Measurements from ENCODE around the gene RSPO4.
A peak's percentile ranks its signal among the peaks of the same experiment; 100 is the strongest.

The RSPO4 gene

DNA sequence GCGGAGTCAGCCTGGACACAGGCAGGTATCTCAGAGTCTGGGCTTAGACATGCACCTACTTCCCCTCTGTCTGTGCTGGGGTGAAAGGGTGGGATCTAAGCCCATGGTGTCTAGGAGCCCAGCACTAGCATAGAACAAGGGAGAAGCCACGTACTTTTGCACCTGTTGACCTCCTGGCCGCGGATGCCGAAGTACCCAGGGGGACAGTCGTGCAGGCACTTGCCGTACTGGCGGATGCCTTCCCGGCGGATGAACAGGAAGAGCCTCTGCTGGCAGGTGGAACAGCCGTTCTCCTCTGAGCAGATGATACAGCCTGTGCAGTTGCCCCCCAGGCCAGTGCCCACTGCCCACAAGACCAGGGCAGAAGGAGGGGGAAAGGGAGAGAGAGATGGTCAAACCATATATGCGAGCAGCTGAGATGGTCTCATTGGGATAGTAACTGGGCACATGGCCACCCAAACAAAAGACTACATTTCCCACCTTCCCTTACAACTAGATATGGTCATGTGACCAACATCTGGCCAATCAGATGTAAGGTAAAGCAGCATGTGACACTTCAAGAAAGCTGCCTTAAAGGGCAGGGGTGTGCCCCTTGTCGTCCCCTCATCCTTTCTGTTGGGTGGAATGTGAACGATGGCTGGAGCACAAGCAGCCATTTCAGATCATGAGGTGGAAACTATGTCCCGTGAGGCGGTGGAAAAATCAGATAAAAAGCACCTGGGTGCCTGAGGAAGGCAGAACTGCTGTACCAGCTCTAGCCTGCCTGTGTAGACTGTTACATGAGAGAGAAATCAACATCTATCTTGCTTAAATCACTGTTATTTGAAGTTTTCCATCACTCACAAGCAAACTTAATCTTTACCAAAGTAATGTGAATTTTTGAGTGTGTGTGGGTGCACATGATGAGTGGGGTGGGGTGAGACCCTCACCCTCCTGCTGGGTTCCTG is 34.0 kb downstream of the RSPO4 start:
- DNase-seq: no peak

DNA sequence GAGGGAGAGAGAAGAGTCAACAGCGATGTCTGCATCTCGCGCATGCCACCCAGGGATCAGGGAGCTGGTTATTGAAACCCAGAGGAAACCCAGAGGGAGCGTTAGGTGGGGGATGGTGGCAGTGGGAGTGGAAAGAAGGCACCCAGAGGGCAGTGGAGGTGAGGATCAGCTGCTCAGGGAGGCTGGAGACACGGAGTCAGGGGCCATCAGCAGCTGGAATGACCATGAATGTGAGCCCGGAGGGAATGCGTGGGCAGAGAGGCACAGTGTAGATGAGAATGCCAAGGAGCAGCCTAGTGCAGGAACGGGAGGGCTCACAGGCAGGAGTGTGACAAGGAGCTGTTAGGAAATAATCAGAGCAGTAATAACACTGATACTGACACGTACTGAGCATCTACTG is 36.2 kb downstream of the RSPO4 start:
- DNase-seq: no peak

DNA sequence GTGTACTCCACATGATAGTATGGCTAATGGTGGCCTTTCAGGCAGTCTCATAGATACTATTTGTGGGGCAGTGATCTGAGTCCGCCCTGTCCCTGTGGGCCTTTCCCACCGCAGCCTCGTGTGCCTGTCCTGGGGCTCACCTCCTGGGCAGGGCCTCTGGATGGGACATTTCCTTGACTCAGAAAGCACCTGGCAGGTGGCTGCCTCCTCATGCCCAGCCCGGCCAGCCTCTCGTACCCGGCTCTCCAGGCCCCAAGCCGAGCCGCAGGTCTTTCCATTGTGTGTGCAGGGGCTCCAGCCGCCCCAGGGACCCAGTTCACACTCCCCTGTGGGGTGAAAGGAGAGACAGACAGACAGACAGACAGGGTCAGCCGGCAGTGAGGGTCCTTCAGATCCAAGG is 38.3 kb downstream of the RSPO4 start:
- no peak for DNase-seq

DNA sequence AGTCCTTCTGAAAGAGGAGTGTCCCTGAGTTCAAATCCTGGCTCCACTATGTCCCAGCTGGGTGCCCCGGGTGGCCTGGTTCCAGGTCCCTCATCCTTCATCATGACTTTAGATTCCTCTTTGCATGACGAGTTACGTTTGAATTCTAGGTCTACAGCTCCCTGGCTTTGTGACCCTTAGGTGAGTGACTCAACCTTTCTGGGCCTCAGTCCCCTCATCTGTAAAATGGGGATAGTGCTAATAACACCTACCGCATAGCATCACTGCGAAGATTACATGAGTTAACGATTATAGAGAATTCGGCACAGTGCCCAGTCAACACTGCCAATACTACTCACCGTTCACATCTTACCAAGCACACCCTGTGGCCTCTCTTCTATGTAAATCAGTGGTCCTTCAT is 39.4 kb downstream of the RSPO4 start:
- no peak for DNase-seq

DNA sequence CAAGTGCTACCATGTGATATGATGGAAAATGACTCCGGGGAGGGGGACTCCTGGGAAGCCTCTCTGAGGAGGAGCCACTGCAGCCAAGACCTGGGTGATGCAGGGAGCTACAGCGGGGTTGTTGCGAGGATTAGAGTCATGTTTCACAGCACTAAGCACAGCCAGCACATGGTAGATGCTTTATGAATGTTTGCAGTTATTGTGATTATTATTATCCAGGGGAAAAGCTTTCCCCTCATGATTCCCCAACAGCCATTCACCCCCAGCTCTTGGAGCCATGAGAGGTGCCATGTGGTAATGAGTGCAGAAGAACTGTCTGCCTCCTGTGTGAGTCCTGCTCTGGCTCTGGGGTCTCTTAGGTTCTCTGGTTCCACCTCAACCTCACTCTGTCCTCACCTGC is 39.9 kb downstream of the RSPO4 start:
- DNase-seq: no peak

DNA sequence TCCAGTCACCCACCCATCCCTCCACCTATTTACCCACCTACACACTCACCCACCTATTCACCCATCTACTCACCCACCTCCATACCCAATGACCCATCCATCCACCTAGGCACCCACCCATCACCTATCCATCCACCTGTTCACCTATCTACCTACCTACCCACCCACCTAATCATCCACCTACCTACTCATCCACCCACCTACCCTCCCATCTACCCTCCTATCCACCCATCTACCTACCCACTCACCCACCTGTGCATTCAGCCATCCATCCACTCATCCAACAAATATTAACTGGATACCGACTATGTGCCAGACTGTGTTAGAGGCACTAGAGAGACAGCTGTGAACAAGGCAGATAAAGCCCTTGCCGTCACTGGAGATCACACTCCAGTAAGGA is 40.3 kb downstream of the RSPO4 start:
- no peak for DNase-seq

DNA sequence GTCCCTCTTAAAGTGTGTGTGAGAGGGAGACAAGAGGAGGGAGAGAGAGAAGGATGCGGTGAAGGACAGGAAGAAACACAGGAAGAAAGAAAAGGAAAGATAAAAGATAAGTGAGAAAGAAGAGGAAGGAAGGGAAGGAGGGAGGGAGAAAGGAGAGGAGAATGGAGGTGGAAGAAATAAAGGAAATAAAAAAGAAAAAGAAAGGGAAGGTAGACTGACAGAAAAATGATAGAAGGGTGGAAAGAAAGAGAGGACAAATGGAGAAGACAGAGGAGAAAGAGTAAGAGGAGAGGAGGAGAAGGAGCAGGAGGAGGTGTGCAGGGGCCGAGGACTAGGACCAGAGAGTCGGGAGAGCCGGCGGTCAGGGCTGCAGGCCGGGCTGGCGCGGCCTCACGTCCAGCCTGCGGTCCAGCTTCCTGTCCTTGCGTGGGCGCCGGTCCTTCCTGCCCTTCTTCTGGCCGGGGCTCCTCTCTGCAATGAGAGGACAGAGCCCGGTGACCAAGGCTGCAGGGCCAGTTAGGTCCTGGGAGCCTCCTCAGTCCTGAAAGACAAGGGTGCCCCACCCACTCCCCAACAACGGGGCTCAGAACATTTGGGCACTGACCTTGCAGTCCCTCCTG is 42.0 kb downstream of the RSPO4 start:
- DNase-seq: no peak

DNA sequence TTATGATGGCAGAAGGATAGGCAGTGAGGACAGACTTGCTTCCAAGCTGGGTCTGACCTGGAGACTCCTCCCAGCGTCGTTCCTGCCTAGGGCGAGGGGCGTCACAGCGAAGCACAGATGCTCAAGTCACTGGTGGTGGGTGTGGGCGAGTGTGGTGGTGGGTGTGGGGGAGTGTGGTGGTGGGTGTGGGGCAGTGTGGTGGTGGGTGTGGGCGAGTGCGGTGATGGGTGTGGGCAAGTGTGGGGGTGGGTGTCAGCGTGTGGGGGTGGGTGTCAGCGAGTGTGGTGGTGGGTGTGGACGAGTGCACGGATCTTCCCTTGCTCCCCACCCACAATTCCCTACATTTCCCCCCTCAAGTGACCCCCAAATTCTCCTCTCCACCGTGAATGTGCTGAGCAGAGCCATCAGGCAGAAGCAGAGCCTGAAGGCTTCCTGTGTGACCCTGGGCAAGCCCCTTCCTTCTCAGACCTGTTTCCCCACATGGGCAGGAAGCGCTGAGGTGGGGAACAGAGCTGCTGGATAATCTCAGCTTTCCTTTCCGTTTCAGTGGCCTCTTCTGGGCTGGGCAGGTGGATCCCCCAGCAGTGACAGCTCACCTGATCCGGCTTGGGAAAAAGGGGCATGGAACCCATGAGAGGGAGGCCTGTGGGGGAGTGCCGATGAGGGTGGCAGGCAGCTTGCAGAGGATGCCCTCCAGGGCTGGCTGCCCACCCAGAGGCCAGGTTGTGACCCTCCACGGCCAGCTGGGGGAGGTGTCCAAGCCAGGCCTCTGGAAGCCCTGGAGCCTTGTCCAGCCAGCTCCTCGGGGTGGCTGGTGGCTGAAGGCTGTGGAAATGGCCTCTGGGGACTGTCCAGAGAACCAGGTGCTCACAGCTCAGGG is 42.9 kb downstream of the RSPO4 start:
- no peak for DNase-seq

DNA sequence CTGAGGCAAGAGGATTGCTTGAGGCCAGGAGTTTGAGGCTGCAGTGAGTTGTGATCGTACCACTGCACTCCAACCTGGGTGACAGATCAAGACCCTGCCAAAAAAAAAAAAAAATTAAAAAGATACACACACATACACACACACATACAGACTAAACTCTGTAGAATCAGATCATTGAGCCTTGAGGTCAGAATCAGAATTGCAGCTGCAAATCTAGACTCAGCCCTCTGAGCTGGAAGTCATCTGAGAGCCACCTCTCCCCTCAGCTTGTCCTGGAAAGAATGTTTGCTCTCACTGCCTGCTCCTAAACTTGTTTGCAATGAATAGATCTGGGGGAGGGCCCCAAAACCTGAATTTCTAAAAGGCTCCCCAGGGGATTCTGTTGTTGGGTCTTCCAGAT is 44.6 kb downstream of the RSPO4 start:
- DNase-seq: no peak

DNA sequence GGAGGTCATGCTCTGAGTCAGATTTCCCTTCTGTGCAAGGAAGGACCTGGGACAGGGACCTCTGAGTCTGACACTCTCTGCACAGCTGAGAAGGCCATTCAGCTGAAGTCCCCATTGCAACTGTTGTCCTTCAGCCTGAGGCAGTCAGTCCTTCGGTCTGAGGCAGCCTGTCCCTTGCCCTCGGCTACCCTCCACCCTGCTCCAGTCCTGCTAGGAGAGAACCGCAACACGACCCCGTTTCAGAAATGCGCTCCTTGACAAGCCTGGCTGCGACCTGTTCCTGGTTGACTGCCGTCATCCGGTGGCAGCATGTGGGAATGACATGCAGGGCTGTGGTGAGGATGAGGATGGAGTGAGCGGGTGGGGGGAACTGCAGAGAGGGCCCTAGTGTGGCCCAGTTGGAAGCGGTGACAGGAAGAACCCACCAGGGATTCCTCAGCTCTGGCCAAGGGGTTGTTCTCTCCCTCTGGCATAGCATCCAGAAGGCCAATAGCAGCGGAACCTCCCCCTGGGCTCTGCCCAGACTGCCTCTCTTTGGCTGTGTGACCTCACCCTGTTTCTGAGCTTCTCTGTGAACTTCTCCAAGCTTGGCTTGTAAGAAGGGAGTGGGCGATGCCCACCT is 45.7 kb downstream of the RSPO4 start:
- peak; percentile 25 for DNase-seq

DNA sequence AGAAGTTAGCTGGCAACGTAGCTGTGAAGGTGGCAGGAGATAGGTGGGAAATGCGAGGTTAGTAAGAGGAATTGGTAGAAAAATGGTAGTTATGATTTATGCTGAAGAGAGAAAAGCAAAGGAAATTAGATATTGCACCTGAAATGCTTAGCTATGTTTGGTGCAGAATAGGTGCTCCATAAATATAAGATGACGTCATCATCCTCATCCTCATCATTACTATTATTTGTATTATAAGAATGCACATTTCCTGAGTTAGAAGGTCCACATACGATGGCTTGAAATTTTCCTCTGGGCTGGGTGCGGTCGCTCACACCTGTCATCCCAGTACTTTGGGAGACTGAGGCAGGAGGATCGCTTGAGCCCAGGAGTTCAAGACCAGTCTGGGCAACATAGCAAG is 46.5 kb downstream of the RSPO4 start:
- no peak for DNase-seq

DNA sequence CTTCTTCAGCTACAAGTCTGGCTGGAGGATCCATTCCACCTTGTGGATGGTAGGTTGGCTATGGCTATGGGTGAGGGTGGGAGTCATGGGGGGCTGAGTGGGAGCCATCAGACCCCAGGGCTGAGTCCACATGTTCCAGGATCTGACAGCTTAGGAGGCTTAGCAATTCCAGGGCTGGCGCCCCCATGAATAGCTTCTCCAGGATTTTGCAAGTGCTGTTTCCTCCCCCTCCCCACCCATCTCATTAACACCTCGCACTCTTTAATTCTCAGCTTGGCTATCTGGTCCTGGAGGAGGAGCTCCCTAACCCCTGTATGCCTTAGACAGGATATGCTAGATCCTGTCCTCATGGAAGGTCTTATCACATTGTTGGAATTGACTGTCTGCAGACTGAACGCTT is 47.0 kb downstream of the RSPO4 start:
- DNase-seq: no peak

DNA sequence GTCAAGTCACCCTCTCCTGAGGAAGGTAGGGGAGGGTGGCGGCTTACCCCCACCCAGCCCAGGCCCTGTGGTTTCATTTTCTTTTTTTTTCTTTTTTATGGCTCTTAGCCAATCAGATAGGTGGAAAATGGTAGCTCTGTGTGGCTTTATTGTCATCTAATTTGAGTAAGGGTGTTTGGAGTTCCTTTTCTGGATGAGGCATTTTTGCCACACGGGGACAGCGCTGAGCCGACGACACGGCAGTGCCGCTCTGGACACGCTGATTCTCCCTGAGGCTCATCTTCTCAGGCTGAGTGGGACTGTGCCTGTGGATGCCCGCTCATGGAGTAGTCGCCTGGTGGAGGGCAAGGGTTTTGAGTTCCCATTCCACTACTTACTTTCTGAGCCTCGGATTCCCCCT is 48.4 kb downstream of the RSPO4 start:
- no peak for DNase-seq

DNA sequence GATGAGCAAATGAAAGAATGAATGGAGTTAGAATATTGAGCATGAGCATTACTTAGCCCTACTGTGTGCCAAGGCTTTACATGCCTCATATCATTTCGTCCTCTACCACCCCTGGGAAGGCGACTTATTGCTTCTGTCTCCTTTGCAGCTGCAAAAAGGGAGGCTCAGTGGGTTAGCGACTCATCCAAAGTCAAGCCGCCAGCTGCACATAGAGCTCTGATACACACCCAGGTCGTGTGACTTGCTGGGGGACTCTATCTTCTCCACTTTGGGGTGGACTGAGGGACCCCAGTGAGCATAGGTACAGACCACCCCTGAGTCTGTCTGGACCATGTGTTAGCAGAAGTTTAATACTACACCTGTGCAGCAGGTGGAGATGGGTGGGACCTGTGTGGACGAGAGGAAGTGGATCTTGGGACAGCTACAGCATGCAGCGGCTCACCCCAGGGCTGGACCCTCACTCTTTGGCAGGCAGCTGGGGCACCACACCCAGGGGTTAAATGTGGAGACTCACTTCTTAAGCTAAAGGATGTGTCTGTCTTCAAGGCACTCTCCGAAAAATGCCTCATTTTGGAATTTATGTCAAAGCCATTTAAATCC is 49.8 kb downstream of the RSPO4 start:
- no peak for DNase-seq

DNA sequence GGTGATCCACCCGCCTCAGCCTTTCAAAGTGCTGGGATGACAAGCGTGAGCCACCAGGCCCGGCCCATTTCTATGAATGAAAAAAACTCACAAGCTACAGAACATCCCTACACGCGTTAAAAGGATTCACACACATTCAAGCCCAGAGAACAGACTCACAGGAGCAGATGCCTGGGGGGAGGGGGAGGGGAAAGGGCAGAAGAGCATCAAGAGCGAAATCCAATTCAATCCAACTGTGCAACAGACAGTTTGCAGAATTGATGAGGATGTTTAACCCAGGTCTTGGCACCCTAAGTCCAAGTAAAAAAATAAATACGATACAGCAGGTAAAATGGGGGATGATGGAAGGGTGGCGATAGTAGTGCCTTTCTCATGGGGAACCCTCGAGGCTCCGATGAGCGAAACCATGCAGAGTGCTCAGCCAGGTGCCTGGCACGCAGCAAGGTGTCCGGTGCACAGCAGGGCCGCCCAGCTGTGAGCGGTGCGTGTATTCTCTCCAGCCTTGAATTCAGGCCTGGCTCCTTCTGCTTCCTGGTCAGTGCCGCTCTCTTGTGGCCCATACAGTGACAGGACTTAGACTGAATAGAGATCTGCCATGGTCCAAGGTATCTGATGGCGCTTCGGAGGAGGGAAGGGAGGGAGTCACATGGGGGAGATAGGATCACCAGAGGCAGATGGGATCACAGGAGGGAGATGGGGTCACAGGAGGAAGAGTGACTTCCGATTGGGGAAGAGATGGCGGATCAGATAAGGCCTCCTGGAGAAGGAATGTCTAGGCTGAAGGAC is 50.5 kb downstream of the RSPO4 start:
- no peak for DNase-seq

DNA sequence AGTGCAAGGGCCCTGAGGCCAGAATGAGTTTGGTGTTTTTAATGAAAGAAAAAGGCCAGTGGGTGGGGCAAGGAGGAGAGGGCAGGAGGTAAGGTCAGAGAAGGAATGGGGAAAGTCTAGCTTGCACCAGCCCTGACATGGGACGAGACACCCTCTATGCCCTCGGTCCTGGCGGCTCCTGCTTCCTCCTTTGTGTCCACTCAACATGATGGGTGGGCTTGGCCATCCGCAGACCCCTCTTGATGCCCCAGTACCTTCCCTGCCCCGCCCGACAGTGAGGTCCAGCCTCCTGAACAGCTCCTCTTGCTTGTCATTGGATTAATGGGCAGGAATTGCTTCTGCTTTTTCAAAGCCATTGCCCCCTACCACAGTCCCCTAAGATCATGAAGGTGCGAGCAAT is 52.4 kb downstream of the RSPO4 start:
- no peak for DNase-seq

DNA sequence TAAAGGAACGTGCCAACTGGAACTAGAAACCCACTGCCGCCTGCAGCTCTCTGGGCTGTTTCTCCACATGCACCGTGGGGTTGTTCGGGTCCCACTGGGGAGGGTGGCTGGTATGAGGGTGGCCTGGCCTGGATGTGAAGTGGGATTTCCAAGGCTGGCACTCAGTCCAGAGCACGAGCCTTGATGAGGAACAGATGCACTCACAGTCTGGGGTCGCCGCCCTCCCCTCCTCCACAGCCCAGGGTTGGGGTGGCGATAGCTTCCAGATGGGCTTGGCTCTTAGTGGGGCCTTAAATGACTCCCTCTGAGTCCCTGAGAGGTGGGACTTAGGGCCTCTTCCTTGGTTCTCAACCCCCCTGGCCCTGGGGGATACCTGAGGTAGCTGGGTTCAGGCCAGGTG is 55.3 kb downstream of the RSPO4 start:
- DNase-seq: no peak

DNA sequence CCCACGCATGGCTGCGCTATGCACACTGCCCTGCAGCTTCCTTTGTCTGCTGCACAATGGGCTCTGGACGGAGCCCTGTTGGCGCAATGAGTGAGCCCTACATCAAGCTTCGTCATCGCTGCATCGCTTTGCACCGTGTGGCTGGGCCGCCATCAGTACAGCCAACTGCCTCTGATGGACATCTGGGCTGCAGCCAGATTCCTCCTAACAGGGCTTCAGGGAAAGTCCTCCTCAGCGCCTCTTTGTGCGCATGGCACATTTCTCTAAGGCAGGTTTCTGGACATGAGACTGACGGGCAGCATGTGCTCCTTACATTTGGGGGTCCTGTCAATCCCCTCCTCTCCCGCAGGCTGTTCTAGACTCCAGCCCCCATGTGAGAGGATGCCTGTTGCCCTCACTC is 56.3 kb downstream of the RSPO4 start:
- no peak for DNase-seq

DNA sequence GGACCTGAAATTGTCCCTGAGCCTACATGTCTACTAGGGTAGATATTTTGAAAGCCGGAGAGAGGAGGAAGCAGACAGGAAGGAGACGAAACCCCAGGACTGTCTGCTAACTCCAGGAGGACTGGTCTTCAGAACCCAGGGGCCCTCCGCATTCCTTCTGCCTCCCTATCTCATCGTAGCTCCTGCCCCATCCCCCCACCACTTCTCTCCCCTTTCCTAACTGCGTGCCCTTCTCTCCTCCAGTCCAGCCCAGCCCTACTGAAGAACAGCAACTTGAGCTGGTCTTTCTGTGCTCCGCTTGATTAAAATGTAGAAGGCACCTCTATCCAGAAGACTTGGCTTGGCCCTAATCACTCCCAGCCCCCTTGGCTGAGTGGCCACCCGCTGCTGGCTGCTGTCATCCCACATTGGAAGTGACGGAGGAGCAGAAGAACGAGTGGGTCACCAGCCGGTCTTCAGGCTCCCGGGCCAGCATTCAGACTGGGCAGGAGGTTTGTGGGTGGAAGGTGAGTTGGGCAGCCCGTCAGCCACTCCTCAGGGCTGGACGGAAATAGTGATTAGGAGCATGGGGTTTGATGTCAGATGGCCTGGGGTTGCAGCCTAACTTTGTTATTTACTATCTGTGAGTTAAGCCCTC is 57.2 kb downstream of the RSPO4 start:
- DNase-seq: no peak

DNA sequence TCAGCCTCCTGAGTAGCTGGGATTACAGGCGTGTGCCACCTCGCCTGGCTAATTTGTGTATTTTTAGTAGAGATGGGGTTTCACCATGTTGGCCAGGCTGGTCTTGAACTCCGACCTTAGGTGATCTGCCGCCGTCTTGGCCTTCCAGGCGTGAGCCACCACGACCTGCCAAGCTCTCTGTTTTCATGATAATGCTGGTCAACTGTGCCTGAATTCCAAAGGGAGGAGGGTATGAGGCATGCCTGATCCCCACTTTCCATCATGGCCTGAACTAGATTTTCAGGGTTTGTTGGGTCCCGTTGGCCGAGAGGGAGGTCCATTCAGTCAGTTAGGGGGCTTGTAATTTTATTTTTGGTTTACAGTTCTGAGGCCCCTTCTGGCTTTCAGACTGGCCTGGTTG is 58.0 kb downstream of the RSPO4 start:
- DNase-seq: no peak

DNA sequence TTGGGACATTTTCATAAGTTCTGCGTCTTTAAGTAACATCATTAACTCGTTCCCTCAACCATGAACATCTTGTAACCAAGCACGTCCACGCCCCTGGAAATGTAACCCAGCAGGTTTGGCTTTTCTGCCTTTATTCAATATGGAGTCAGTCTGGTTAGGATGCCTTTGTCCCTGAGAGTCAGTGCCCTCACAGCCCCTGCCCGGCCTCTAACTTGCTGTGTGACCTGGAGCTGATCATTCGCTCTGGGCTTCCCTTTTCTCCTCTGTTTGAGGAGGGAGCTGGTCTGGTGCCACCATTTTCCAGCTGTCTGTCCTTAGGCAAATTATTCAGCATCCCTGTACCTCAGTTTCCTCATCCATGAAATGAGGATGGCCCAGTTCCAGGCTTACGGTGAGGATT is 59.5 kb downstream of the RSPO4 start:
- DNase-seq: no peak
